DOHH2 (cell line): Measurements from ENCODE around the gene KCNMA1.

ENCODE experiments used
- EZH2phosphoT487 ChIP-seq: fragments of 200-600 bp; sonication (generic); IDR thresholded peaks from 2 replicates; pipeline ENCODE4 v1.6.1; 2017; ENCODE audit warnings: borderline replicate concordance, mild to moderate bottlenecking, antibody characterized with exemption, low read length, moderate library complexity, mixed read lengths
- TF ChIP-seq, protein P1 (sequence below): fragments of 200-600 bp; sonication (generic); IDR thresholded peaks from one replicate; pipeline ENCODE4 v1.5.1; 2014; ENCODE audit warnings: antibody characterized with exemption, mild to moderate bottlenecking, low read depth, low read length; ENCODE audit not compliant: poor library complexity, severe bottlenecking

DNA sequence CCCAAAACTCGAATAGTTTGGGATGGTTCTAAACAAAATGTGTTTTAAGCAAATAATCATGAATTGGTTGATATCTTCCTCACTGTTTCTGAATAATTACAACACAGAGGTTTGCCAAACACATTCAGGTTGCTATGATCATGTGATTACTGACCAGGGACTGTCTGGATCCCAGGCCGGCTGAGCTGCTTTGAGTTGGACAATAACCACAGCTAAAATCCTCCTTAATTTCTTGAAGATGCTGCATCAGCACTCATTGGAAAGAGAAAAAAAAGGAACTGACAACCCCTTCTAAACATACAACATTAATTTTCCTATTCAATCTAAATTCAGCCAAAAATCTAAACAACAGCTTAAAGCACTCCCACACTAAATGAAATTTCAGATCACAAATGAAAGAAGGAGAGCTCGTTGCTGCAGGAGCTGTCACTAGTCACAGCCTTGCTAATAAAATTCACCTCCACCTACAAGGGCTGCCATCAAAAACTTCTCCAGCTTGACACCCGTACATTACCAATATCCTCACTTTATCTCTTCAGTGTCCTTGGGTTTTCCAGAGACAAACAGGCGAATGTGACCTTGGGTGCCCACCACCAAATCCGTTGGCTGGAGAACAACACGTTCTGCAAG, 560.2 kb downstream of the KCNMA1 start:
- TF ChIP-seq, protein P1, sequence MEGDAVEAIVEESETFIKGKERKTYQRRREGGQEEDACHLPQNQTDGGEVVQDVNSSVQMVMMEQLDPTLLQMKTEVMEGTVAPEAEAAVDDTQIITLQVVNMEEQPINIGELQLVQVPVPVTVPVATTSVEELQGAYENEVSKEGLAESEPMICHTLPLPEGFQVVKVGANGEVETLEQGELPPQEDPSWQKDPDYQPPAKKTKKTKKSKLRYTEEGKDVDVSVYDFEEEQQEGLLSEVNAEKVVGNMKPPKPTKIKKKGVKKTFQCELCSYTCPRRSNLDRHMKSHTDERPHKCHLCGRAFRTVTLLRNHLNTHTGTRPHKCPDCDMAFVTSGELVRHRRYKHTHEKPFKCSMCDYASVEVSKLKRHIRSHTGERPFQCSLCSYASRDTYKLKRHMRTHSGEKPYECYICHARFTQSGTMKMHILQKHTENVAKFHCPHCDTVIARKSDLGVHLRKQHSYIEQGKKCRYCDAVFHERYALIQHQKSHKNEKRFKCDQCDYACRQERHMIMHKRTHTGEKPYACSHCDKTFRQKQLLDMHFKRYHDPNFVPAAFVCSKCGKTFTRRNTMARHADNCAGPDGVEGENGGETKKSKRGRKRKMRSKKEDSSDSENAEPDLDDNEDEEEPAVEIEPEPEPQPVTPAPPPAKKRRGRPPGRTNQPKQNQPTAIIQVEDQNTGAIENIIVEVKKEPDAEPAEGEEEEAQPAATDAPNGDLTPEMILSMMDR: no peak
- no peak for TF ChIP-seq EZH2phosphoT487
